HUES48 (cell line): ENCODE data around the gene LRRC47.

ENCODE experiments used
- H3K27ac ChIP-seq: one replicate; pipeline ENCODE4 v1.7.0; 2013; ENCODE audit warnings: low read depth, low read length, inconsistent platforms
- H3K27me3 ChIP-seq: 2 replicates; pipeline ENCODE4 v1.6.1; 2013; ENCODE audit warnings: mild to moderate bottlenecking, low read length; ENCODE audit not compliant: control insufficient read depth, insufficient read depth
- H3K36me3 ChIP-seq: 2 replicates; pipeline ENCODE4 v1.6.1; 2013; ENCODE audit warnings: low read length; ENCODE audit not compliant: control insufficient read depth, insufficient read depth
- H3K4me1 ChIP-seq: 2 replicates; pipeline ENCODE4 v1.6.1; 2013; ENCODE audit warnings: mild to moderate bottlenecking, low read length; ENCODE audit not compliant: control insufficient read depth, insufficient read depth
- H3K4me3 ChIP-seq: 2 replicates; pipeline ENCODE4 v1.5.1; 2013; ENCODE audit warnings: mild to moderate bottlenecking, low read depth, low read length
- H3K9ac ChIP-seq: 2 replicates; pipeline ENCODE4 v1.6.1; 2013; ENCODE audit warnings: mild to moderate bottlenecking, low read depth, low read length, moderate library complexity
- H3K9me3 ChIP-seq: 2 replicates; pipeline ENCODE4 v1.6.1; 2013; ENCODE audit warnings: low read length; ENCODE audit not compliant: control insufficient read depth, insufficient read depth

The LRRC47 gene

DNA sequence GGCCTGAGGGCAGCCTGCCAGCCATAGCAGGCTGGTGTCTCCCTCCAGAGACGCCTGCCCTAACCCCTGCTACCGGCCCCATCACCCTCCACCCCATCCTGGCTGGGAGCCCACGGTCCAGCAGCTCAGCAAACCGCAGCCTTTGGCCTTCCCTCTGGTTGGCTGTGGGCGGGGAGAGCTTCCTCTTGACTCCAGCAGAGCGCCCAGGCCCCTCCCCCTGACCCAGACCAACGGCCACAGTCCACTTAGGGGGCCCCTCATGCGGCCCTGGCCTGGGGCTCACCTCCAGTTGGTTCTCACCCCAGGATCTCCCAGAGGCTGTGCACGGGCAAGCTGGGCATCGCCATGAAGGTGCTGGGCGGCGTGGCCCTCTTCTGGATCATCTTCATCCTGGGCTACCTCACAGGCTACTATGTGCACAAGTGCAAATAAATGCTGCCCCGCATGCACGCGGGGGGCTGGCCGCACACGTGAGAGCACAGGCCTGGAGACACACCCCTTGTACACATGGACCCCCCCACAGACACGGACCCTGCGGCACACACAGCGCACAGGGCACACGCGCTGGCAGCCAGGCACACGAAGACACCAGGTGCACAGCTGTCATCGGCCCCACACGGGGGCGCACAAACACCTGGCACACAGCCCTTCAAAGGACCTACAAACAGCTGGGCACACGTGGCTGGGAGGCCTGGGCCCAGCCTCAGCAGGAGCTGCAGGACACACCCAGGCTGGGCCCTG lies 20.6 kb downstream of the LRRC47 start:
- H3K27me3 ChIP-seq: peaks cover 3% of the 10 kb centered on the region; the same call in 1 of the 2 replicates
- H3K9ac ChIP-seq: no peak overlapping the region
- no peaks in the 10 kb centered on the region for H3K9me3 ChIP-seq
- H3K4me3 ChIP-seq: no peak overlapping the region
- peaks cover 19% of the 10 kb centered on the region for H3K36me3 ChIP-seq
- H3K4me1 ChIP-seq: peaks cover 6% of the 10 kb centered on the region; the same call in 1 of the 2 replicates
- no peak overlapping the region for H3K27ac ChIP-seq

DNA sequence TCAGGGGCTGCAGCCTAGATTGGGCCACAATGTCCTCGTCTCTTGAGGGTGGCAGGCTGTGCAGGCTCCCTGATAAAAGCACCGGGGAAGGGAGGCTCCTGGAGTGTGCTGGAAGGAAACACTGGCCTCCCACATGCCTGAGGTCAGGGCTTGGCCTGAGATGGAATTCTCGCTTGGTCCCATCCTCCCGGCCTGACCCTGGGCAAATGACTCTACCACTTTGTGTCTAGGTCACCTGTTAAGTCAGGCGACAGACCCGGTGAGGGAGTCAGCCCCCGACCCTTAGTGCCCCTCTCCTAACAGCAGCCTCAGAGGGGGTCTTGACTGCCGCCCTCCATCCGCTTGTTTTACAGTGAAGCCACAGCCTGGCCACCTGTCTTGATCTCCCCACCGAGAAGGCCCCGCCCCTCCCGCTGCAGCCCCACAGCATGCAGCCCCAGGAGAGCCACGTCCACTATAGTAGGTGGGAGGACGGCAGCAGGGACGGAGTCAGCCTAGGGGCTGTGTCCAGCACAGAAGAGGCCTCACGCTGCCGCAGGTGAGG lies 21.3 kb downstream of the LRRC47 start:
- Histone ChIP-seq H3K9ac (no peak overlapping the region), H3K27me3 (peaks cover 3% of the 10 kb centered on the region; the same call in 1 of the 2 replicates), H3K9me3 (no peaks in the 10 kb centered on the region), H3K36me3 (peaks cover 12% of the 10 kb centered on the region), H3K4me3 (no peak overlapping the region), H3K4me1 (peaks cover 6% of the 10 kb centered on the region; the same call in 1 of the 2 replicates), H3K27ac (no peak overlapping the region)

GRCh38 chr1:3774276-3774945 lies 21.9 kb downstream of the LRRC47 start:
- Histone ChIP-seq H3K27me3 (peaks cover 3% of the 10 kb centered on the region; the same call in 1 of the 2 replicates), H3K27ac (no peak overlapping the region), H3K36me3 (peaks cover 6% of the 10 kb centered on the region), H3K4me1 (peaks cover 6% of the 10 kb centered on the region; the same call in 1 of the 2 replicates), H3K9ac (no peak overlapping the region), H3K4me3 (no peak overlapping the region), H3K9me3 (no peaks in the 10 kb centered on the region)

DNA sequence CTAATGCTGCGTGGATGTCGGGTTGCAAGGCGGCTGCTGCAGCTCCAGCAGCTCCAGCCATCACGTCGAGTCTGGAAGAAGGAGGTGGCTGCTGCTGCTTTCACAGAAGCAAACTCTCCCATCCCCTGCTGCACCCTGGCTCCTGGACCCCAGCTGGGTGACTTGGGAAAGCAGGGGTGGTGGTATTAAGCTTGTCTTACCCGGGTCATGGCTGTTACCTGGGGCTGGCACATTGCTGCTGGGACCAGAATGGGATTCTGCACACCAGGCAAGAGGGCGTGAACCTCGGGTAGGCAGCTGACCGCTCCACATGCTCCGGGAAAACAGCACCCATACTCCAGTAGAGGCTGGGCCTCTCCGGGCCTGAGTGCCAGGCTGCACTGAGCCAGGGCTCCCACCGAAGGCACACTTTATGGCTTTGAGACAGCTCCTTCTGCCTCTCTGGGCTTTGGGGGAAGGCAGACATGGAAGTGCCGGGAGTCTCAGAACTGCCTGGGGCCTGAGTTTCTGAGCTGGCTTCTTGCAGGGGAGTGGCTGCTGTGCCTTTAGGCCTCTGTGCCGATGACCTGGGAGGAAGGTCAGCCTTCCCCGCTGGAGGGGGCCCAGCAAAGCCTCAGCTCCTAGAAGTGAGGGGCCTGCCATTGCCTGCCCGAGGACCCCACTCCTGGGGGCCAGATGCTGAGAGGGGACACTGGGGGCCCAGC lies 22.6 kb downstream of the LRRC47 start:
- Histone ChIP-seq H3K9me3 (no peaks in the 10 kb centered on the region), H3K4me3 (0 out of 2 replicates have a peak overlapping the region, but pooled peaks have one; percentile 66), H3K36me3 (no peaks in the 10 kb centered on the region), H3K27ac (no peak overlapping the region), H3K4me1 (peaks cover 6% of the 10 kb centered on the region; the same call in 1 of the 2 replicates), H3K9ac (no peak overlapping the region), H3K27me3 (peaks cover 3% of the 10 kb centered on the region; the same call in 1 of the 2 replicates)

- H3K27me3 ChIP-seq: peaks cover 3% of the 10 kb centered on the region; the same call in 1 of the 2 replicates
- no peaks in the 10 kb centered on the region for H3K36me3 ChIP-seq
- peaks cover 6% of the 10 kb centered on the region; the same call in 1 of the 2 replicates for H3K4me1 ChIP-seq
- peak within 1 kb of the TSS; percentile 37; the same call in 1 of the 2 replicates for H3K9ac ChIP-seq
- no peak within 1 kb of the TSS for H3K27ac ChIP-seq
- H3K4me3 ChIP-seq: peak within 1 kb of the TSS; percentile 76
- H3K9me3 ChIP-seq: no peaks in the 10 kb centered on the region; the same call in 1 of the 2 replicates
Observed at GRCh38 chr1:3772715-3773571, 23.4 kb downstream of the LRRC47 start, which contains the start of gene SMIM1. Gene SMIM1 (plus strand): TSS chr1:3772749. CDS start chr1:3775374, 2,625 bp downstream.

DNA sequence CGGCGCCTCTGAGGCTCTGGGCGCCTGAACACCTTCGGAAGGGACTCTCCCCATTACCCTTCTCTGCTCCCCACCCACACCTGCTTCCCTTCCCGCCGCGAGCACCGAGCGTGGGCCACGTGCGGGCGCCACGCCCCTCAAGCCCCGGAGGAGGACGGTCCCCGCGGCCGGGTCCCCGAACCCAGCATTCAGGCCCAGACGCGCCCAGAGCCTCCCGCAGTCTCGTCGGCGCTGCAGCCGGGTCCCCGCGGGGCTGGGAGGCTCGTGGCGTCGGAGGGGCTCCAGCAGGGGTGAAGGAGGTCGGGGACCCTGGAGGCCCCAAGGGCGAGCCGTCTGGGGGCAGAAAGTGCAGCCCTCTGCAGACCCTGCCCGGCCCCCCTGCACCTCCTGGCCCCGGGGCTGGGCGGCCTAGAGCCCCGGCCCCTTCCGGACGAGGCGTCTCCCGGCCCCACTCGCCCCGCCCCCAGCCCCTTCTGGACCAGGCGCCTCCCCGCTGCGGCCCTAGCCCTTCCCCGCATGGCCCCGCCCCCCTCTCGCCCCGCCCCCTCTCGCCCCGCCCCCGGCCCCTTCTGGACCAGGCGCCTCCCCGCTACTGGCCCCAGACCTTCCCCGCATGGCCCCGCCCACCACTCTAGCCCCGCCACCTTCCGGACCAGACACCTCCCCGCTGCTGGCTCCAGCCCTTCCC lies 24.1 kb downstream of the LRRC47 start:
- Histone ChIP-seq H3K27me3 (peaks cover 3% of the 10 kb centered on the region; the same call in 1 of the 2 replicates), H3K36me3 (no peaks in the 10 kb centered on the region), H3K4me1 (peaks cover 6% of the 10 kb centered on the region; the same call in 1 of the 2 replicates), H3K9me3 (no peaks in the 10 kb centered on the region; the same call in 1 of the 2 replicates), H3K4me3 (peak overlapping the region; percentile 76), H3K27ac (no peak overlapping the region), H3K9ac (peak overlapping the region; percentile 37; the same call in 1 of the 2 replicates)

DNA sequence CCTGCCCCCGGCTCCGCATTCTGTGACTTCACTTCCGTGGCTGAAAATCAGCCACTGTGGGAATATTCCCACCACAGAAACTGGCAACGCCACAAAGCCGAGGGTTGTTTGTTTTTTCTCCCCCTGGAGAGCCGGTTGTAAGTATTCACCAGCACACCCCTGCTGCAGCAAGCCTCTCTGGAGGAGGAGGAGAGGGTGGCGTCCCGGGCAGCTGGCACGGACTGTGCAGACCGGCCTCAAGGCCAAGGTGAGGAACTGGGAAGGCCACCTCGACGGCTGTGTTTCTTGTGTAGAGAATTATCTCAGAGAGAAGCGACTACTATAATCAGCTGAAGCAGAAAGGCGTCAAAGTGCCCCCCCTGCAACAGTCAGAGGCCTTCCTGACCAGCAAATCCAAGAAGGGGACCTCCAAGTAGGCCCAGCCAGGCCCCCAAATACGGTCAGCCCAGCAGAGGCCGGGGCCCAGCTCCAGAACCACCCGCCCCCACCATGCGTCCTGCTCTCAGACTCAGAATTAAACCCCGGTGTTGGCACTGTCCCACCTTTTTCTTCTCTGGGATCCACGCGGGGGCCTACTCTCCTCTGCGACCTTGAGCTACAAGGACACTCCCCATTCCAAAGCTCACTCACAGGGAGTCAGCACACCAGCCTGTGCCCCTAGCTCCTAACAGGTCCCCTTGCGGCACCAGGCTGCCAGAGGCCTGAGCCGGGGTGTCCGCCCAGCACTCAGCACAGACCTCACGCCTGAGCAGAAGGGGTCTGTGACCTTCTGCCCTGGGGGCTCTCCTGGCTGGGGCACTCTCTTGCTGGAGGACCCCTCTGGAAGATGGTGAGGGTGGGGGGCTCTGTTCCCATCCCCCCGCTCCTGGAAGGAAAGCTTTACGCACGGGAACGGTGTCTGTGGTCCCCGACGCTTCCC lies 24.9 kb downstream of the LRRC47 start:
- H3K27ac ChIP-seq: no peak overlapping the region
- peak overlapping the region; percentile 76 for H3K4me3 ChIP-seq
- no peaks in the 10 kb centered on the region for H3K36me3 ChIP-seq
- peaks cover 6% of the 10 kb centered on the region; the same call in 1 of the 2 replicates for H3K4me1 ChIP-seq
- no peaks in the 10 kb centered on the region; the same call in 1 of the 2 replicates for H3K9me3 ChIP-seq
- H3K27me3 ChIP-seq: peaks cover 3% of the 10 kb centered on the region; the same call in 1 of the 2 replicates
- peak overlapping the region; percentile 37; the same call in 1 of the 2 replicates for H3K9ac ChIP-seq

DNA sequence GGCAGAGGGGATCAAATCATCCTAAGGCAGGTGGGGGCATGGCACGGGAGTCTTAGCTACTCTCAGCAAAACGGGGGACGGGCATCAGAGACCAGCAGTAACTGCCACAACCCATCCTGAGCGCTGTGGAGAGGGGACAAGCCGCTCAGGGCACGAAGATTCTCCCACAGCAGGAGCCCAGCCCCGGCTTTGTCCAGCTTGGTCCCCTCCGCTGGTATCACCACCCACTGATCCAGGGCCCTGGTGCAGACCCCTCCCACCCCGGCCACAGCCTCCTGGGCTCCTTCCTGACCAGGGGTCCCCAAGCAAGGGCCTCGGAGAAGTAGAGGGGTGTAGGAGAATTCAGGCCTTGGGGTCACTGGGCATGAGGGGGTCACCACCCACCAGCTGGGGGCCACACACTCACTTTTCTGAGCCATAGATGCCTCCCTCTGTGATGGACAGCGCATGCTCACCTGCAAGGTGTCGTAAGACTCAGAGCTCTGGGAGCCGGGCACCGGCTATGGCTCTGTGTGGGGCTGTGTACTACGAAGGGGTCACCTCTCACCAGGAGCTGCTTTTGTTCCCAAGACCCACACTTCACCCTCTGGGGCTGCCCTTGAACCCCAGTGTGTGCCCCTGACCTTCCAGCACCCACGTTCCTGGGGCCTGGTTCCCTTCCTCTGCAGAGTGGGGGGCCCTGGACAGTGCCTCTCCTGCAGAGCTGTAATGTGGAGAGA lies 26.1 kb downstream of the LRRC47 start:
- H3K36me3 ChIP-seq: no peaks in the 10 kb centered on the region
- peaks cover 6% of the 10 kb centered on the region; the same call in 1 of the 2 replicates for H3K4me1 ChIP-seq
- no peak overlapping the region for H3K9ac ChIP-seq
- no peak overlapping the region for H3K27ac ChIP-seq
- peaks cover 3% of the 10 kb centered on the region; the same call in 1 of the 2 replicates for H3K27me3 ChIP-seq
- H3K9me3 ChIP-seq: no peaks in the 10 kb centered on the region; the same call in 1 of the 2 replicates
- H3K4me3 ChIP-seq: no peak overlapping the region
